ENCODE measurements around the gene RAD51B.

- no peak for TF ChIP-seq TAF1 (IDR thresholded peaks at IDR 0.05; ENCODE audit: low read depth, low read length)
- no peak for TF ChIP-seq POLR2A (IDR thresholded peaks at IDR 0.05; ENCODE audit: low read depth, low read length)
These were observed 321.9 kb downstream of the RAD51B start for GRCh38 chr14:68141281-68142088.

Measured in GM12891 (cell line).